Activated T-cell treated with anti-CD3 and anti-CD28 coated beads, Interleukin-2, amount 50 U/mL, for 72 hours (primary cell): ENCODE results near the gene CPNE2. TPM values are rescaled to one million over a fixed set of nuclear protein-coding genes. Genes with fewer than 3 reads are reported as not detected.
"Not testable (repeated sequence)": the region's sequence is repeated elsewhere in the genome, so short reads cannot be mapped to it uniquely, and the experiment has no call there.

Source experiments
- ATAC-seq, 2 donors: fragments of 150-1000 bp; cut with Tn5 transposase; replicated peaks in 1 of 2; 2 replicates each; pipeline ENCODE4 v1.10.0; 2021; ENCODE audit warnings: moderate library complexity in 2 of 2, mild to moderate bottlenecking in 1 of 2
- DNase-seq, 2 donors: peaks; one replicate each; pipeline ENCODE4 v3.0.0; 2021 to 2022; ENCODE audit warnings: mixed read lengths in 1 of 2
- H3K27ac Mint-ChIP-seq: one replicate; pipeline ENCODE4 v1.8.0; 2022; ENCODE audit warnings: mild to moderate bottlenecking, moderate library complexity, mixed read lengths
- H3K27me3 Mint-ChIP-seq: one replicate; pipeline ENCODE4 v1.8.0; 2022; ENCODE audit warnings: low read depth, mixed read lengths
- H3K36me3 Mint-ChIP-seq, 2 donors: one replicate each; pipeline ENCODE4 v1.8.0; 2022; ENCODE audit warnings: mixed read lengths in 2 of 2, mild to moderate bottlenecking in 1 of 2; ENCODE audit not compliant: insufficient read depth in 2 of 2
- H3K4me1 Mint-ChIP-seq: one replicate; pipeline ENCODE4 v1.8.0; 2022; ENCODE audit warnings: low read depth, mixed read lengths
- H3K4me3 Mint-ChIP-seq, 2 donors: one replicate each; pipeline ENCODE4 v1.8.0; 2022; ENCODE audit warnings: mild to moderate bottlenecking in 2 of 2, mixed read lengths in 2 of 2, moderate library complexity in 2 of 2
- H3K9me3 Mint-ChIP-seq, 2 donors: one replicate each; pipeline ENCODE4 v1.8.0; 2022; ENCODE audit warnings: mixed read lengths in 2 of 2
- total RNA-seq, 2 donors: library from RNA; stranded (reverse); gene quantifications; one replicate each; pipeline ENCODE4 v1.2.3, GENCODE V29; 2022

CPNE2 gene
- total RNA-seq, 2 donors from 2014 or later, result 9.4 to 15.1 TPM

DNA sequence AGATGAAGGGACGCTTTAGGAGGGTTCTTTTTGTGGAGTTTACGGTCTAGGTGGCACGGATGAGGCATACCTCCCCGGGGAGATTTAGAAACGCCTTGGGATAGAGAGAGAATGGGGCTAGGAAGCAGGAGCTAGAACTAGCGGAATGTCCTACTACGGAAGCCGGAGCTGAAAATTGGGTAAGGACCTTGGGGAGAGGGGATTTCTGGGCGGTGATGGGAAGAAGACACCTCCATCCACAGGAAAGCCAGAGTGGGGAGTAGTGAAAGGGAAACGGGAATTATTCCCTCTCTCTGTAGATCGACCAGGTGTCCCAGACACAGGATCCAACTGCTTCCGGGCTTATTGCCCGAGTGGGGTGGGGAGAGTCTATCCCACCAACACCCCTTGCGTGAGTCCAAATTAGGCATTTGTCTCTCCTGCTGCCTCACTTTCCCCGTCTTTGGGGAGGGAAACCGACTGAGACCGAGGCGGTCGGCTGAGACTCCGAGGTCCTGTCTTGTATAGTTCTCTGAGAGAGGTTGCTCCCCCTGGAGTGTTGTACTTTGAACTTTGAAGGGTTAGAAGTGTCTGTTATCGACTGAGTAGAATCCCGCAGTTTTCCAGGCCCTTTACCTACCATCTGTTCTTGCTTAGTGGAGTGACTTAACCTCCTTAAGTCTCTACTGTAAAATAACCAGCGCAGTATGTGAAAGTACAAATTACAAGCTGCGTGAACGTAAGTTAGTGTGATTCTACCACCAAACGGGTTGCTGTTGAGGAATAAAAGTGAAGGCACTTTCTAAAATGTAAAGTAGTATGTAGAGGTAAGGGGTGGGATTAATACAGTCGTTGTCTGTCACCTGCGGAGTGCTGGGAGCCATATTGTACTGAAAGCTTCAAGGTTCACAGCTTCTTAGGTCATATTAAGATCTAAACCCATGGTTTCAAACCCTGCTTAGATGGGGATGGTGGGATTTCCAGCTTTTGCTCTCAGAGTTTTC, 94.8 kb downstream of the CPNE2 start:
- Mint-ChIP-seq H3K27ac (peak overlapping the region; percentile 100), H3K9me3 (no peaks in the 10 kb centered on the region), H3K4me3 (peak overlapping the region; percentile 95 to 100), H3K4me1 (peaks cover 58% of the 10 kb centered on the region), H3K36me3 (peaks cover 5 to 13% of the 10 kb centered on the region in 2 donors), H3K27me3 (no peaks in the 10 kb centered on the region)
- ATAC-seq (no peak), DNase-seq (peak; percentile 19 to 21)

DNA sequence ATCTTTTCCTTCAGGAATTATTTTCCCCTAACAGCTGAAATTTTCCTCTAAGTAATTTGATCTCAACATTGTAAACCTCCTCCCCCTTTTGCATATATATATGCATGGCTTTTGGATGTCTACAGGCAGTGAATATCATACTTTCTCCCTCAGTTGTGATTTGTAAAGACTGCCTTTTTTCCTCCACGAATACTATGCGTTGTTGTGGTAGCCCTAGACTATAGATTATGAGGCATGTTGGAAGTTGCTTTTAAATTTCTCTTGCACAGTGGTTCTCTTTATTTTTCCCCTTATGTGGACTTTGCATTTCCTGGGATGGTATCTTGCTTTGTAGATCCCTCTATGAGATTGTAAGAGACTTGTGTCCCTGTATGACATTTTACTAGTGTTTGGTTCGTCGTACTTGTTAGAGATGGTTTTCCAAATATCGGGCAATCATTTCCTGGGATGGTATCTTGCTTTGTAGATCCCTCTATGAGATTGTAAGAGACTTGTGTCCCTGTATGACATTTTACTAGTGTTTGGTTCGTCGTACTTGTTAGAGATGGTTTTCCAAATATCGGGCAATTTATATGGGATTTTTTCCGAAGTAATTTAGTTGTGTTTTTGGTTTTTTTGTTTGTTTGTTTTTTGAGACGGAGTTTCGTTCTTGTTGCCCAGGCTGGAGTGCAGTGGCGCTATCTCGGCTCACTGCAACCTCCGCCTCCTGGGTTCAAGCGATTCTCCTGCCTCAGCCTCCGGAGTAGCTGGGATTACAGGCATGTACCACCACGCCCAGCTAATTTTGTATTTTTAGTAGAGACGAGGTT, 95.7 kb downstream of the CPNE2 start:
- not testable (repeated sequence) for DNase-seq, ATAC-seq, H3K27me3 Mint-ChIP-seq, H3K27ac Mint-ChIP-seq, H3K9me3 Mint-ChIP-seq
- peak overlapping the region; percentile 95 to 100 for H3K4me3 Mint-ChIP-seq
- peaks cover 62% of the 10 kb centered on the region for H3K4me1 Mint-ChIP-seq
- peaks cover 5 to 13% of the 10 kb centered on the region in 2 donors for H3K36me3 Mint-ChIP-seq

DNA sequence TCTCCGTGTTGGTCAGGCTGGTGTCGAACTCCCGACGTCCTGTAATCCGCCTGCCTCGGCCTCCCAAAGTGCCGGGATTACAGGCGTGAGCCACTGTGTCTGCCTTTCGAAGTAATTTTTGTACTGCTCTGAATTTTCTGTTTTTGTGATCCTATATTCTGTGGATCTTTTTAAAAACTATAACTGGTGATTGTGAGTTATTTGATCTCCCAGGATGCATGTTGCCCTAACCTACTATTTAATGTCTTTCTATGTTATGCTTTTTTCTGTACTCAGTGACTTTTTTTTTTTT, 96.3 kb downstream of the CPNE2 start:
- Mint-ChIP-seq H3K4me1 (peaks cover 63% of the 10 kb centered on the region), H3K36me3 (peaks cover 5 to 13% of the 10 kb centered on the region in 2 donors), H3K27me3 (no peaks in the 10 kb centered on the region), H3K9me3 (no peaks in the 10 kb centered on the region), H3K4me3 (peak overlapping the region; percentile 52 to 54), H3K27ac (no peak overlapping the region)
- no peak for DNase-seq
- ATAC-seq, result no peak

DNA sequence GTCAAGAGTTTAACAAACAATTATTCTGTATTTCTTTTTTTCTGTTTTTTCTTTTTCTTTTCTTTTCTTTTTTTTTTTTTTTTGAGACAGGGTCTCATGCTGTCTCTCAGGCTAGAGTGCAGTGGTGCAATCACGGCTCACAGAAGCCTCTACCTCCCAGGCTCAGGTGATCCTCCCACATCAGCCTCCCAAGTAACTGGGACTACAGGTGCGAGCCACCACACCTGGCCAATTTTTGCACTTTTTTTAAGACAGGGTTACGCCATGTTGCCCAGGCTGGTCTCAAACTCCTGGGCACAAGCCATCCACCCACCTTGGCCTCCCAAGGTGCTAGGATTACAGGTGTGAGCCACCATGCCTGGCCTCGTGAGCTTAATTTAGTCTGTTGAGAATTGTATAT, 97.1 kb downstream of the CPNE2 start:
- not testable (repeated sequence) for H3K27ac Mint-ChIP-seq, H3K9me3 Mint-ChIP-seq, H3K27me3 Mint-ChIP-seq, H3K4me3 Mint-ChIP-seq, ATAC-seq, DNase-seq
- H3K36me3 Mint-ChIP-seq, result peaks cover 5 to 12% of the 10 kb centered on the region in 2 donors
- peaks cover 63% of the 10 kb centered on the region for H3K4me1 Mint-ChIP-seq

DNA sequence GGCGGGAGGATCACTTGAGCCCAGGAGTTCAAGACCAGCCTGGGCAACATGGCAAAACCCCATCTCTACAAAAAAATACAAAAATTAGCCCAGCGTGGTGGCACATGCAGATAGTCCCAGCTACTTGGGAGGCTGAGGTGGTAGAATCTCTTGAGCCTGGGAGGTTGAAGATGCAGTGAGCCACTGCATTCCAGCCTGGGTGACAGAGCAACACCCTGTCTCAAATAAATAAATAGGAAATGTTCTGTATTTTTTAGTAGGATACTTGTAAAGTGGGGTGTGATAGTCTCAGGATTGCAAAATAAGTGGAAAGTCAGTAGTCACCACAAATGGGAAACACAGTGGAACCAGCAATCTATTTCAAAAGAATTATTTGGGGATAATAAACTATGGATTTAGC, 97.8 kb downstream of the CPNE2 start:
- ATAC-seq, result no peak
- Mint-ChIP-seq H3K36me3 (peaks cover 5 to 11% of the 10 kb centered on the region in 2 donors), H3K4me1 (peaks cover 60% of the 10 kb centered on the region), H3K4me3 (no peak overlapping the region), H3K27ac (no peak overlapping the region), H3K27me3 (no peaks in the 10 kb centered on the region), H3K9me3 (no peaks in the 10 kb centered on the region)
- DNase-seq, result no peak

DNA sequence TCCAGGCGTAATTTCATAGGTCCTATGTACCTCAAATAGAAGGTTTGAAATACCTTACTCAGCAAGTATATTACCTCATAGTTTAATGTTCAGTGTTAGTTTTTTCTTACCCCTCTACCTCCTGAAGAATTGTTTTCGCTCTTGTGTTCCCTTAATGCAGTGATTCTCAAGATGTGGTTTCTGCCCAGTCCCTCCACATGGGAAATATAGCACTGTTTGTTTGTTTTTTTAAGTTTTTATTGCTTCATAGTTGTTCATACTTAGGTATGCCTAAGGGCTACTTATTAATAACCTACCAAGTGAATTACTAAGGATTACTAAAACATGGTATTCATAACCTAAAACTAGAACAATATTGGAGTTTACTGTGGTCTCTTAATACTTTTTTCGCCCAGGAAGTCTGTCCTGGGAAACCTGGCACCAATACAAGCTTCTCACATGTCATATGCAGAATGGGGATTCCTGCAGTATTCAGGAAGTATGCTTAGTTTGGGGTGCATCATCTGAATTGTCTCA, 98.7 kb downstream of the CPNE2 start:
- ATAC-seq (no peak), DNase-seq (no peak)
- H3K27ac Mint-ChIP-seq, result no peak overlapping the region
- H3K4me3 Mint-ChIP-seq, result no peak overlapping the region
- H3K9me3 Mint-ChIP-seq, result no peaks in the 10 kb centered on the region
- H3K27me3 Mint-ChIP-seq, result no peaks in the 10 kb centered on the region
- H3K36me3 Mint-ChIP-seq, result peaks cover 5 to 10% of the 10 kb centered on the region in 2 donors
- peaks cover 57% of the 10 kb centered on the region for H3K4me1 Mint-ChIP-seq

DNA sequence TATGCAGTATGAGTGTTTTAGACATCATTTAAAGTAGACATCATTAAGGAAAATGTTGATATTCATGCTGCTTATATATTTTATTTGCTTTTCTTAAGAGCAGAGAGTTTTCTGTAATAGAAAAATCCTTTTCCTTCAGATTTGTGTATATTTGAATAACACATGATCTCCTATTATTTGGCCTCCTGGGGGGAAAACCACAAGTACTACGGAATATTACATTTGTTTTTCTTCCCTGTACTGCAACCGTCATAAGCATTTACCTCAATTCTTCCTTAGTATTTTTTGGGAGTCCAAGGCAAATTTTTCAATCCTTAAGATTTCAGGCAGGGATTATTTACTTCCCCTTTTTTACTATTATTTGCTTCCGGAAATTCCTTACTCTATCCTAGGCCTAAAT, 99.8 kb downstream of the CPNE2 start:
- no peak for ATAC-seq
- no peak for DNase-seq
- Mint-ChIP-seq H3K4me3 (no peak overlapping the region), H3K4me1 (peaks cover 56% of the 10 kb centered on the region), H3K27ac (no peak overlapping the region), H3K9me3 (no peaks in the 10 kb centered on the region), H3K27me3 (no peaks in the 10 kb centered on the region), H3K36me3 (peaks cover 0 to 2% of the 10 kb centered on the region in 2 donors)

DNA sequence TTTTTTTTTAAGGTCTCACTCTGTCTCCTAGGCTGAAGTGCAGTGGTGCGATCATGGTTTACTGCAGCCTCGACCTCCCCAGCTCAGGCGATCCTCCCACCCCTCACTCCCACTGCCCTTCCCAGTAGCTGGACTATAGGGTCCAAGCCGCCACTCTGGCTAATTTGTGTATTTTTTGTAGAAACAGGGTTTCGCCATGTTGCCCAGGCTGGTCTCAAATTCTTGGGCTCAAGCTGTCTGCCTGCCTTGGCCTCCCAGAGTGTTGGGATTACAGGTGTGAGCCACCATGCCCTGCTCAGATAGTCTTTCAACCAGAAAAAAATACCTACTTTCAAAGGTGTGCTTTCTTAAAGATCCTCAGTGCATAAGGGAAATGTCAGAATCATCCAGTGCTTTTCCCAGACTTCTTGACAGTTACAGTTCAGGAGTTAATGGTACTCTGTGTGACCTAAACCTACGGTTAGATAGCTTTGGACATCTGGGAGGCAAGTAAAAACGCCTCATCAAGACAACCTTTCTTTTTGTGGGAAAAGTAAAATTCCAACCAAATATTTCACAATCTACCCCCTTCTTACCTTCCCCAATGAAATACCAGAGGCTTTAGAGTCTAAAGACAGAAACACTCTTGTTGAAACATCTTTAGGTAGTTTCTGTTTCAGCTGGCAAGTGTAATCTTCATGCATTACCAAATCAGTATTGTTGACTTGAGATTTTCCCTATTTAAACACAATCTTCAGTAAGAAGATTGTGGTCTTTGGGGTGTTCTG, 100.5 kb downstream of the CPNE2 start:
- Mint-ChIP-seq H3K4me3 (peak overlapping the region in 1 of 2 donors; percentile 1), H3K4me1 (peaks cover 49% of the 10 kb centered on the region), H3K36me3 (peaks cover 0 to 2% of the 10 kb centered on the region in 2 donors), H3K9me3 (no peaks in the 10 kb centered on the region), H3K27ac (peak overlapping the region; percentile 0), H3K27me3 (no peaks in the 10 kb centered on the region)
- ATAC-seq, result no peak
- no peak for DNase-seq

DNA sequence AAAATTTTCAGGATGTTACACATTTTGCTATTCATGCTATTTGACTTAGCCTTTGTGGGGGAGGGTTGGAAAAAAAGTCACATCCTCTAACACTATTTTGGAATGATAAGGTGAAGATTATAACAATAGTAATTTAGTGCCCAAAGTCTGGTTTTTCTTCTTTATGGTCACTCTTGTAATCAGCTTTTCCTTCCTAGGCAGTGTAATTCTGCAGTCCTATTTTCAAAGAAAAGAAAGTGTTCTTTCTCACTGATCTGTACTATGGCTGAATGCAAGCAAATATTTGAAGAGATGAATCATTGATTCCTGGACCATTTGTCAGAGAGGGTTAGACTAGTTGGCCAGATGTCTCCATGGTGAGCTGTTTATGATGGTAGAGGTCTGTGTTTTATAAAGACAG, 102.1 kb downstream of the CPNE2 start:
- H3K9me3 Mint-ChIP-seq, result no peaks in the 10 kb centered on the region
- H3K27ac Mint-ChIP-seq, result peak overlapping the region; percentile 61
- ATAC-seq, result no peak
- no peak for DNase-seq
- no peaks in the 10 kb centered on the region for H3K27me3 Mint-ChIP-seq
- no peak overlapping the region for H3K4me3 Mint-ChIP-seq
- H3K36me3 Mint-ChIP-seq, result no peaks in the 10 kb centered on the region
- H3K4me1 Mint-ChIP-seq, result peaks cover 37% of the 10 kb centered on the region

DNA sequence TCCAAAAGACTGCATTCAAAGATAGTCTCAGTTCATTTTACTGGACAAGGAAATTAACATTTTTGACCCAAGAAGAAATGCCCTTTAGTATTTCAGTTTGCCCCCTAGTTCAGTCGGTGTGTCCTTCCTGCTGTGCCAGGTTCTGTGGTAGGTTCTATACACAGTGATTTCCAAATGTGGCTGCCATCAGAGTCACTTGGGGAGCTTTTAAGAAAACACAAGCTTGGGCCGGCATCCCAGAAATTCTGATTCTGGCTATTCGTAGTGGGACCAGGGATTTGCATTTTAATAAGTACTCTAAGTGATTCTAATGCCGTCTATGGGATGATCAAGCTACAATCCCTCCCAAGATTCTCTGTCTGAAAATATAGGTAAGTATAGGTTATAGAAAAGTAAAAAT, 103.9 kb downstream of the CPNE2 start:
- Mint-ChIP-seq H3K27ac (no peak overlapping the region), H3K27me3 (no peaks in the 10 kb centered on the region), H3K36me3 (no peaks in the 10 kb centered on the region), H3K4me3 (no peak overlapping the region), H3K9me3 (no peaks in the 10 kb centered on the region), H3K4me1 (peaks cover 32% of the 10 kb centered on the region)
- ATAC-seq (no peak), DNase-seq (no peak)

DNA sequence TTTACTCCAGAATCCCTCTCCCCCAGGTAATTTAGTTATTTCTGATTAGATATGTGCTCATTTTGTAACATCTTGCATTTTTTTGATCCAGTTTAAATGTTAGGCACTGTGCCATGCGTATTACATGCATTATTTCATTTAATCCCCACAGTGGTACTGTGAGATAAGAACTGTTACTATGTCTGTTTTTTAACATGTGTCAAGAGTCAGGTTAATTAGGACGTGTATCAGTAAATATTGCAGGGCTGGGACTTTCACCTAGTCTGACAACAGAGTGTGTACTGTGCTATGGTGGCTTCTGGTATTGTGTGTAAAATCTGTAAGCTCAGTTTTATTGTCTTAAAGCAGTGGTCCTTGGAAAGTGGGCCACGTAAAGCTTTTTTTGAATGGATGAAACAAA, 104.4 kb downstream of the CPNE2 start:
- H3K27me3 Mint-ChIP-seq, result no peaks in the 10 kb centered on the region
- no peak overlapping the region for H3K4me3 Mint-ChIP-seq
- no peak for ATAC-seq
- H3K27ac Mint-ChIP-seq, result no peak overlapping the region
- peaks cover 29% of the 10 kb centered on the region for H3K4me1 Mint-ChIP-seq
- H3K9me3 Mint-ChIP-seq, result no peaks in the 10 kb centered on the region
- DNase-seq, result no peak
- no peaks in the 10 kb centered on the region for H3K36me3 Mint-ChIP-seq
